ENCODE measurements around the gene SEC22A. TPM values are rescaled to one million over a fixed set of nuclear protein-coding genes. Genes with fewer than 3 reads are reported as not detected.

The SEC22A gene
- total and polyA plus RNA-seq, 12 donors = 2.9 to 13.6 (median 10.0) TPM

GRCh38 chr3:123313889-123314288 lies 112.1 kb downstream of the SEC22A start:
- DNase-seq = no peak

GRCh38 chr3:123314359-123315270 lies 112.9 kb downstream of the SEC22A start:
- intact Hi-C loops (cut with DNase I) = no loop called here
- no peak overlapping the region for H3K4me3 ChIP-seq
- peaks cover 0 to 82% (median 7%) of the 10 kb centered on the region in 9 donors for H3K36me3 ChIP-seq
- TF ChIP-seq, protein P1, sequence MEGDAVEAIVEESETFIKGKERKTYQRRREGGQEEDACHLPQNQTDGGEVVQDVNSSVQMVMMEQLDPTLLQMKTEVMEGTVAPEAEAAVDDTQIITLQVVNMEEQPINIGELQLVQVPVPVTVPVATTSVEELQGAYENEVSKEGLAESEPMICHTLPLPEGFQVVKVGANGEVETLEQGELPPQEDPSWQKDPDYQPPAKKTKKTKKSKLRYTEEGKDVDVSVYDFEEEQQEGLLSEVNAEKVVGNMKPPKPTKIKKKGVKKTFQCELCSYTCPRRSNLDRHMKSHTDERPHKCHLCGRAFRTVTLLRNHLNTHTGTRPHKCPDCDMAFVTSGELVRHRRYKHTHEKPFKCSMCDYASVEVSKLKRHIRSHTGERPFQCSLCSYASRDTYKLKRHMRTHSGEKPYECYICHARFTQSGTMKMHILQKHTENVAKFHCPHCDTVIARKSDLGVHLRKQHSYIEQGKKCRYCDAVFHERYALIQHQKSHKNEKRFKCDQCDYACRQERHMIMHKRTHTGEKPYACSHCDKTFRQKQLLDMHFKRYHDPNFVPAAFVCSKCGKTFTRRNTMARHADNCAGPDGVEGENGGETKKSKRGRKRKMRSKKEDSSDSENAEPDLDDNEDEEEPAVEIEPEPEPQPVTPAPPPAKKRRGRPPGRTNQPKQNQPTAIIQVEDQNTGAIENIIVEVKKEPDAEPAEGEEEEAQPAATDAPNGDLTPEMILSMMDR (IDR thresholded peaks at IDR 0.05) = no peak
- no peaks in the 10 kb centered on the region for H3K9me3 ChIP-seq
- DNase-seq (no peak), ATAC-seq (peak in 6 of 8 donors; percentile 24 to 42 (median 36))
- H3K27me3 ChIP-seq = peaks cover 0 to 12% (median 0%) of the 10 kb centered on the region in 7 donors
- H3K27ac ChIP-seq = peak overlapping the region in 8 of 10 donors; percentile 21 to 69 (median 49)
- peaks cover 0 to 32% (median 12%) of the 10 kb centered on the region in 9 donors for H3K4me1 ChIP-seq
- 46 to 56% methylated on average over 14 of the region's 14 CpGs for WGBS, 2 donors

More at GRCh38 chr3:123313889-123314288, 112.1 kb downstream of the SEC22A start:
- no peaks in the 10 kb centered on the region for H3K9me3 ChIP-seq
- peaks cover 0 to 12% (median 0%) of the 10 kb centered on the region in 7 donors for H3K27me3 ChIP-seq
- intact Hi-C loops (cut with DNase I) = no loop called here
- TF ChIP-seq, protein P1 (IDR thresholded peaks at IDR 0.05) = no peak
- peak; percentile 49 to 84 (median 72) for ATAC-seq
- H3K4me1 ChIP-seq = peaks cover 0 to 30% (median 12%) of the 10 kb centered on the region in 9 donors
- H3K4me3 ChIP-seq = no peak overlapping the region
- peak overlapping the region in 5 of 10 donors; percentile 27 to 69 (median 59) for H3K27ac ChIP-seq
- peaks cover 0 to 83% (median 6%) of the 10 kb centered on the region in 9 donors for H3K36me3 ChIP-seq
- WGBS, 2 donors = 35 to 45% methylated on average over 5 of the region's 5 CpGs

- Histone ChIP-seq H3K27me3 (peaks cover 0 to 12% (median 0%) of the 10 kb centered on the region in 7 donors), H3K4me1 (peaks cover 0 to 37% (median 12%) of the 10 kb centered on the region in 9 donors), H3K27ac (peak overlapping the region in 8 of 10 donors; percentile 21 to 69 (median 49)), H3K4me3 (no peak overlapping the region), H3K36me3 (peaks cover 0 to 81% (median 7%) of the 10 kb centered on the region in 9 donors), H3K9me3 (no peaks in the 10 kb centered on the region)
- TF ChIP-seq, protein P1 (IDR thresholded peaks at IDR 0.05) = no peak
- intact Hi-C loops (cut with DNase I) = no loop called here
- ATAC-seq (no peak), DNase-seq (no peak)
- 54 to 57% methylated on average over 4 of the region's 4 CpGs for WGBS, 2 donors
Observed at GRCh38 chr3:123315271-123315595, 113.5 kb downstream of the SEC22A start.

DNA sequence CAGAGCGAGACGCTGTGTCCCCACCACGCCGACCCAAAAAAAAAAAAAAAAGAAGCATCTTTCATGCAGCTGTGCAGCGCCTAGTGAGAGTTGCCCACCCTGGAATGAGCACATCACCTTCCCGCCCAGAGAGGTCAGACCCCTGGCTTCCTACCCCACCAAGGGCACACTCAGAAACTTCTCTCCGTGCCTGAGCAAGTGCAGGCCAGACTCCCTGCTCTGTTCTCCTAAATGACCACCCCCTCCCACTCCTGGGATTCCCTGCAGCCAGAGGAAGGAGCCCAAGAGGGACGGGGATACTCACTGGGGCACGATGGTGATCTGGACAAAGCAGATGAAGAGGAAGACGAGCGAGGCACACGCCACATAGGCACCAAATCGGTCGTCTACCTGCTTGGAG lies 116.0 kb downstream of the SEC22A start:
- peaks cover 4 to 61% (median 13%) of the 10 kb centered on the region in 9 donors for H3K4me1 ChIP-seq

More for the DNA sequence above, 116.0 kb downstream of the SEC22A start:
- H3K27me3 ChIP-seq = peaks cover 0 to 12% (median 0%) of the 10 kb centered on the region in 7 donors
- no peaks in the 10 kb centered on the region for H3K9me3 ChIP-seq
- no peak for DNase-seq
- no peak for ATAC-seq
- peaks cover 0 to 85% (median 3%) of the 10 kb centered on the region in 9 donors for H3K36me3 ChIP-seq
- TF ChIP-seq, protein P1 (IDR thresholded peaks at IDR 0.05) = no peak
- intact Hi-C loops (cut with DNase I) = no loop called here
- no peak overlapping the region for H3K4me3 ChIP-seq
- no peak overlapping the region for H3K27ac ChIP-seq
- WGBS, 2 donors = 89 to 91% methylated on average over 14 of the region's 14 CpGs
